Neural cell (in vitro differentiated cells): ENCODE measurements around the gene COMP.

Experiments used
- EP300 ChIP-seq: fragments of 450-650 bp; conservative IDR thresholded peaks from 2 replicates; pipeline ENCODE4 v1.6.1; 2014; ENCODE audit warnings: antibody characterized with exemption, mild to moderate bottlenecking, moderate library complexity; ENCODE audit not compliant: poor library complexity, severe bottlenecking
- EZH2 ChIP-seq: fragments of 200-600, 300-800 bp; shearing (Covaris generic), sonication (generic); IDR thresholded peaks from 2 replicates; pipeline ENCODE4 v1.6.1; 2014; ENCODE audit warnings: antibody characterized with exemption, low read length, borderline replicate concordance, mild to moderate bottlenecking; ENCODE audit not compliant: insufficient read depth, poor library complexity, severe bottlenecking
- MXI1 ChIP-seq: fragments of 450-650 bp; conservative IDR thresholded peaks from 2 replicates; pipeline ENCODE4 v1.6.1; 2014; ENCODE audit warnings: antibody characterized with exemption, mild to moderate bottlenecking; ENCODE audit not compliant: poor library complexity, severe bottlenecking
- POLR2AphosphoS5 ChIP-seq: IDR thresholded peaks from 2 replicates; pipeline ENCODE4 v1.6.1; 2012
- RAD21 ChIP-seq: fragments of 450-650 bp; conservative IDR thresholded peaks from 2 replicates; pipeline ENCODE4 v1.6.1; 2014; ENCODE audit warnings: antibody characterized with exemption, mild to moderate bottlenecking, moderate library complexity
- SMC3 ChIP-seq: fragments of 450-650 bp; conservative IDR thresholded peaks from 2 replicates; pipeline ENCODE4 v1.6.1; 2014; ENCODE audit warnings: antibody characterized with exemption, mild to moderate bottlenecking, moderate library complexity; ENCODE audit not compliant: poor library complexity
- TAF1 ChIP-seq: IDR thresholded peaks from 2 replicates; pipeline ENCODE4 v1.6.1; 2012; ENCODE audit warnings: low read depth
- TF ChIP-seq, protein P1 (sequence below): fragments of 450-650 bp; IDR thresholded peaks from 2 replicates; pipeline ENCODE4 v1.5.1; 2014; ENCODE audit warnings: antibody characterized with exemption, mild to moderate bottlenecking, moderate library complexity; ENCODE audit not compliant: poor library complexity, severe bottlenecking
- TF ChIP-seq, protein P2 (sequence below): IDR thresholded peaks from 2 replicates; pipeline ENCODE4 v1.6.1; 2012; ENCODE audit warnings: borderline replicate concordance

DNA sequence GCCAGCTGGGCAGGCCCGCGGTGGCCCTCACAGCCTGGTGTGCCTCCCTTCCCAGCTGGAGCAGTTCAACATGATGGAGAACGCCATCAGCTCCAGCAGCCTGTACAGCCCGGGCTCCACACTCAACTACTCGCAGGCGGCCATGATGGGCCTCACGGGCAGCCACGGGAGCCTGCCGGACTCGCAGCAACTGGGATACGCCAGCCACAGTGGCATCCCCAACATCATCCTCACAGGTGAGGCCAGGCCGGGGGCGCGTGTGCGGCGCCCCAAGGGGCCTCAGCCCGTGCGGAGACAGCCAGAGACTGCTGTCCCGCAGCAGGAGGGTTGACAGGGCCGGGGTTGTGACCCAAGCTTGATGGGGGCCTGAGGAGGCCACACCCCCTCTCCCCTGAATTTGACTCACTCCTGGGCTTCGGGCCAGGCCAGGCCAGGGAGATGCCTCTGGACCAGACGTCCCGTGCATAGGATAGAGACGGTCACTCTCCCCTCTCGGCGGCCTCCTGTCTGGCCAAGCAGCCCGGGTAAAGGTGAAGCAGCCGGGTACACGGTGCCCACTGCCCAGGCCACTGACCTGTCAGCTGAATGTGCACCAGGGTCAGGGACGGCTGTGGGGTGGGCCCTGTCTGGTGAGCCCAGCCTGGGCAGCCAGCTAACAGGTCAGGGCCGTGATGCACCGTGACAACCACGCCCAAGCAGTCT is 15.4 kb downstream of the COMP start:
- TF ChIP-seq, protein P1, sequence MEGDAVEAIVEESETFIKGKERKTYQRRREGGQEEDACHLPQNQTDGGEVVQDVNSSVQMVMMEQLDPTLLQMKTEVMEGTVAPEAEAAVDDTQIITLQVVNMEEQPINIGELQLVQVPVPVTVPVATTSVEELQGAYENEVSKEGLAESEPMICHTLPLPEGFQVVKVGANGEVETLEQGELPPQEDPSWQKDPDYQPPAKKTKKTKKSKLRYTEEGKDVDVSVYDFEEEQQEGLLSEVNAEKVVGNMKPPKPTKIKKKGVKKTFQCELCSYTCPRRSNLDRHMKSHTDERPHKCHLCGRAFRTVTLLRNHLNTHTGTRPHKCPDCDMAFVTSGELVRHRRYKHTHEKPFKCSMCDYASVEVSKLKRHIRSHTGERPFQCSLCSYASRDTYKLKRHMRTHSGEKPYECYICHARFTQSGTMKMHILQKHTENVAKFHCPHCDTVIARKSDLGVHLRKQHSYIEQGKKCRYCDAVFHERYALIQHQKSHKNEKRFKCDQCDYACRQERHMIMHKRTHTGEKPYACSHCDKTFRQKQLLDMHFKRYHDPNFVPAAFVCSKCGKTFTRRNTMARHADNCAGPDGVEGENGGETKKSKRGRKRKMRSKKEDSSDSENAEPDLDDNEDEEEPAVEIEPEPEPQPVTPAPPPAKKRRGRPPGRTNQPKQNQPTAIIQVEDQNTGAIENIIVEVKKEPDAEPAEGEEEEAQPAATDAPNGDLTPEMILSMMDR: no peak
- no peak for TF ChIP-seq POLR2AphosphoS5
- TF ChIP-seq, protein P2, sequence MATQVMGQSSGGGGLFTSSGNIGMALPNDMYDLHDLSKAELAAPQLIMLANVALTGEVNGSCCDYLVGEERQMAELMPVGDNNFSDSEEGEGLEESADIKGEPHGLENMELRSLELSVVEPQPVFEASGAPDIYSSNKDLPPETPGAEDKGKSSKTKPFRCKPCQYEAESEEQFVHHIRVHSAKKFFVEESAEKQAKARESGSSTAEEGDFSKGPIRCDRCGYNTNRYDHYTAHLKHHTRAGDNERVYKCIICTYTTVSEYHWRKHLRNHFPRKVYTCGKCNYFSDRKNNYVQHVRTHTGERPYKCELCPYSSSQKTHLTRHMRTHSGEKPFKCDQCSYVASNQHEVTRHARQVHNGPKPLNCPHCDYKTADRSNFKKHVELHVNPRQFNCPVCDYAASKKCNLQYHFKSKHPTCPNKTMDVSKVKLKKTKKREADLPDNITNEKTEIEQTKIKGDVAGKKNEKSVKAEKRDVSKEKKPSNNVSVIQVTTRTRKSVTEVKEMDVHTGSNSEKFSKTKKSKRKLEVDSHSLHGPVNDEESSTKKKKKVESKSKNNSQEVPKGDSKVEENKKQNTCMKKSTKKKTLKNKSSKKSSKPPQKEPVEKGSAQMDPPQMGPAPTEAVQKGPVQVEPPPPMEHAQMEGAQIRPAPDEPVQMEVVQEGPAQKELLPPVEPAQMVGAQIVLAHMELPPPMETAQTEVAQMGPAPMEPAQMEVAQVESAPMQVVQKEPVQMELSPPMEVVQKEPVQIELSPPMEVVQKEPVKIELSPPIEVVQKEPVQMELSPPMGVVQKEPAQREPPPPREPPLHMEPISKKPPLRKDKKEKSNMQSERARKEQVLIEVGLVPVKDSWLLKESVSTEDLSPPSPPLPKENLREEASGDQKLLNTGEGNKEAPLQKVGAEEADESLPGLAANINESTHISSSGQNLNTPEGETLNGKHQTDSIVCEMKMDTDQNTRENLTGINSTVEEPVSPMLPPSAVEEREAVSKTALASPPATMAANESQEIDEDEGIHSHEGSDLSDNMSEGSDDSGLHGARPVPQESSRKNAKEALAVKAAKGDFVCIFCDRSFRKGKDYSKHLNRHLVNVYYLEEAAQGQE: no peak
- no peak for TF ChIP-seq EZH2
- TF ChIP-seq TAF1: no peak
- TF ChIP-seq EP300: no peak
- no peak for TF ChIP-seq SMC3
- no peak for TF ChIP-seq RAD21
- no peak for TF ChIP-seq MXI1
